Fibroblast of mammary gland (primary cell): ENCODE measurements around the gene BRINP2.
A peak's percentile ranks its signal among the peaks of the same experiment; 100 is the strongest.

Experiments
- DNase-seq: peaks from one replicate; pipeline ENCODE4 v3.0.0-alpha.2; 2010; ENCODE audit warnings: low read depth
- H3K4me3 ChIP-seq: 2 replicates; pipeline ENCODE4 v1.5.1; 2011; ENCODE audit warnings: low read depth, mild to moderate bottlenecking, low read length, moderate library complexity; ENCODE audit not compliant: control insufficient read depth
- CTCF ChIP-seq: conservative IDR thresholded peaks from 2 replicates; pipeline ENCODE4 v1.5.1; 2011; ENCODE audit warnings: low read depth, low read length, inconsistent platforms; ENCODE audit not compliant: control insufficient read depth, insufficient read depth

Gene BRINP2

GRCh38 chr1:177170756-177171535, at the start of gene BRINP2:
BRINP2 (plus strand) TSS chr1:177170958; CDS start chr1:177229877, 58,919 bp downstream.
- DNase-seq, result peak; percentile 31
- H3K4me3 ChIP-seq, result peak within 1 kb of the TSS; percentile 37
- TF ChIP-seq CTCF, result no peak

- TF ChIP-seq CTCF, result no peak
- no peak for DNase-seq
Observed at GRCh38 chr1:177122461-177123251, 48.1 kb upstream of the BRINP2 start.

GRCh38 chr1:177124577-177125278, 46.0 kb upstream of the BRINP2 start:
- no peak for TF ChIP-seq CTCF
- no peak overlapping the region for H3K4me3 ChIP-seq
- DNase-seq, result no peak

More at GRCh38 chr1:177122461-177123251, 48.1 kb upstream of the BRINP2 start:
- no peak overlapping the region for H3K4me3 ChIP-seq

- no peak for DNase-seq
- no peak for TF ChIP-seq CTCF
- H3K4me3 ChIP-seq, result no peak overlapping the region
Observed at GRCh38 chr1:177126267-177126666, 44.5 kb upstream of the BRINP2 start.

GRCh38 chr1:177128665-177129281, 42.0 kb upstream of the BRINP2 start:
- DNase-seq, result no peak
- TF ChIP-seq CTCF, result no peak
- no peak overlapping the region for H3K4me3 ChIP-seq

GRCh38 chr1:177130451-177130945, 40.3 kb upstream of the BRINP2 start:
- no peak overlapping the region for H3K4me3 ChIP-seq
- no peak for TF ChIP-seq CTCF
- no peak for DNase-seq
